GM23338 (cell line): ENCODE results near the gene KCNMB1. TPM values are rescaled to one million over a fixed set of nuclear protein-coding genes. Genes with fewer than 3 reads are reported as not detected.
A peak's percentile ranks its signal among the peaks of the same experiment; 100 is the strongest.

Experiments
- ATAC-seq: fragments of 200-7000 bp; cut with Tn5 transposase; 3 replicates; pipeline ENCODE4 v1.9.1; 2020
- DNase-seq: peaks from one replicate; pipeline ENCODE4 v3.0.0-alpha.2; 2015; ENCODE audit warnings: low spot score
- H2AFZ ChIP-seq: fragments of 200-600 bp; sonication (generic); 2 replicates; pipeline ENCODE4 v1.8.0; 2016; ENCODE audit warnings: antibody characterized with exemption, mild to moderate bottlenecking, moderate library complexity
- H3F3A ChIP-seq: fragments of 200-600 bp; sonication (generic); replicated peaks from 2 replicates; pipeline ENCODE4 v1.8.0; 2017; ENCODE audit warnings: antibody characterized with exemption, mixed run types, low read depth
- H3K27ac ChIP-seq: fragments of 200-600 bp; sonication (generic); 2 replicates; pipeline ENCODE4 v1.6.1; 2016; ENCODE audit warnings: low read depth
- H3K27me3 ChIP-seq: fragments of 200-600 bp; sonication (generic); 2 replicates; pipeline ENCODE4 v1.8.0; 2016; ENCODE audit warnings: mild to moderate bottlenecking, mixed run types, moderate library complexity; ENCODE audit not compliant: insufficient read depth
- H3K36me3 ChIP-seq: fragments of 200-600 bp; sonication (generic); 2 replicates; pipeline ENCODE4 v1.8.0; 2016; ENCODE audit warnings: mild to moderate bottlenecking; ENCODE audit not compliant: insufficient read depth
- H3K4me1 ChIP-seq: fragments of 200-600 bp; sonication (generic); 2 replicates; pipeline ENCODE4 v1.8.0; 2016; ENCODE audit warnings: mild to moderate bottlenecking, moderate library complexity; ENCODE audit not compliant: insufficient read depth
- H3K4me2 ChIP-seq: fragments of 200-600 bp; sonication (generic); 2 replicates; pipeline ENCODE4 v1.7.1; 2017; ENCODE audit warnings: mixed run types
- H3K4me3 ChIP-seq: fragments of 200-600 bp; sonication (generic); 2 replicates; pipeline ENCODE4 v1.6.1; 2016; ENCODE audit warnings: mixed run types
- H3K79me2 ChIP-seq: fragments of 200-600 bp; sonication (generic); replicated peaks from 2 replicates; pipeline ENCODE4 v1.8.0; 2017; ENCODE audit warnings: mild to moderate bottlenecking; ENCODE audit not compliant: insufficient read depth
- H3K9me2 ChIP-seq: fragments of 200-600 bp; sonication (generic); 2 replicates; pipeline ENCODE4 v1.8.0; 2017; ENCODE audit not compliant: insufficient read depth
- H4K20me1 ChIP-seq: fragments of 200-600 bp; sonication (generic); replicated peaks from 2 replicates; pipeline ENCODE4 v1.8.0; 2017; ENCODE audit warnings: mild to moderate bottlenecking; ENCODE audit not compliant: insufficient read depth
- H3K27ac Mint-ChIP-seq: 2 replicates; pipeline ENCODE4 v1.8.0; 2020; ENCODE audit warnings: inconsistent platforms, mild to moderate bottlenecking, moderate library complexity, mixed read lengths
- H3K27me3 Mint-ChIP-seq: 3 replicates; pipeline ENCODE4 v1.8.0; 2022; ENCODE audit warnings: low read depth, mild to moderate bottlenecking, moderate library complexity, mixed read lengths, inconsistent platforms; ENCODE audit not compliant: insufficient read depth, poor library complexity
- H3K36me3 Mint-ChIP-seq: 3 replicates; pipeline ENCODE4 v1.8.0; 2021; ENCODE audit warnings: low read depth, mild to moderate bottlenecking, inconsistent platforms, moderate library complexity, mixed read lengths
- H3K4me1 Mint-ChIP-seq: 3 replicates; pipeline ENCODE4 v1.8.0; 2020; ENCODE audit warnings: mild to moderate bottlenecking, inconsistent platforms, mixed read lengths
- H3K4me3 Mint-ChIP-seq: 3 replicates; pipeline ENCODE4 v1.8.0; 2021; ENCODE audit warnings: moderate library complexity, mild to moderate bottlenecking, inconsistent platforms, mixed read lengths
- H3K9me3 Mint-ChIP-seq: 3 replicates; pipeline ENCODE4 v1.8.0; 2020; ENCODE audit warnings: moderate library complexity, mild to moderate bottlenecking, inconsistent platforms, mixed read lengths
- CREB1 ChIP-seq: fragments of 250-450 bp; sonication (Bioruptor Pico); IDR thresholded peaks from 2 replicates; pipeline ENCODE4 v1.5.0; 2020; ENCODE audit warnings: low read depth, mild to moderate bottlenecking, moderate library complexity
- CTCF ChIP-seq, 2 experiments: fragments of 200-600 bp in 1 of 2; sonication (generic) in 1 of 2; conservative IDR thresholded peaks; 2 replicates each; pipeline versions ENCODE4 v1.5.1 to v1.6.1; 2016 to 2017; ENCODE audit warnings: antibody characterized with exemption in 2 of 2, low read depth in 2 of 2, mild to moderate bottlenecking in 2 of 2, moderate library complexity in 1 of 2
- ETS1 ChIP-seq: IDR thresholded peaks from 2 replicates; pipeline ENCODE4 v1.6.1; 2016; ENCODE audit warnings: antibody characterized with exemption
- EZH2 ChIP-seq: fragments of 200-600 bp; sonication (generic); IDR thresholded peaks from one replicate; pipeline ENCODE4 v1.8.0; 2017; ENCODE audit warnings: antibody characterized with exemption, mild to moderate bottlenecking, low read depth; ENCODE audit not compliant: unreplicated experiment
- EZH2phosphoT487 ChIP-seq: fragments of 200-600 bp; sonication (generic); IDR thresholded peaks from one replicate; pipeline ENCODE4 v1.8.1; 2018; ENCODE audit warnings: antibody characterized with exemption; ENCODE audit not compliant: unreplicated experiment
- JUNB ChIP-seq: IDR thresholded peaks from one replicate; pipeline ENCODE4 v1.6.1; 2016; ENCODE audit warnings: antibody characterized with exemption; ENCODE audit not compliant: unreplicated experiment
- NANOG ChIP-seq: IDR thresholded peaks from 2 replicates; pipeline ENCODE4 v1.6.1; 2016; ENCODE audit warnings: antibody characterized with exemption, borderline replicate concordance
- POLR2AphosphoS5 ChIP-seq: IDR thresholded peaks from 2 replicates; pipeline ENCODE4 v1.6.1; 2016; ENCODE audit warnings: antibody characterized with exemption, low read depth
- REST ChIP-seq: IDR thresholded peaks from one replicate; pipeline ENCODE4 v1.6.1; 2018; ENCODE audit warnings: antibody characterized with exemption; ENCODE audit not compliant: unreplicated experiment
- STAT1 ChIP-seq: IDR thresholded peaks from one replicate; pipeline ENCODE4 v1.6.1; 2016; ENCODE audit warnings: antibody characterized with exemption; ENCODE audit not compliant: unreplicated experiment
- ZNF114 ChIP-seq: fragments of 250-450 bp; sonication (Bioruptor Pico); IDR thresholded peaks from 2 replicates; pipeline ENCODE4 v1.5.0; 2020; ENCODE audit warnings: mild to moderate bottlenecking, moderate library complexity
- ZNF331 ChIP-seq: fragments of 250-450 bp; sonication (Bioruptor Pico); IDR thresholded peaks from 2 replicates; pipeline ENCODE4 v1.5.0; 2020; ENCODE audit warnings: low read depth, mild to moderate bottlenecking, moderate library complexity
- ZNF462 ChIP-seq: fragments of 250-450 bp; sonication (Bioruptor Pico); IDR thresholded peaks from 2 replicates; pipeline ENCODE4 v1.5.0; 2020; ENCODE audit warnings: mild to moderate bottlenecking, moderate library complexity
- polyA plus RNA-seq: library from polyadenylated mRNA; unstranded; fragments of >200 nt; fragmentation: Nextera tagmentation; extraction: Ambion mirVana; gene quantifications from 2 replicates; pipeline ENCODE4 v1.2.1, GENCODE V29; 2016
- total RNA-seq: library from RNA; depleted of rRNA; stranded (reverse); fragments of >200 nt; shearing (Covaris generic); gene quantifications from 2 replicates; pipeline ENCODE4 v1.2.3, GENCODE V29; 2014

Gene KCNMB1
- total and polyA plus RNA-seq, 2 experiments from 2014 or later, result 0.17 to 0.19 TPM

GRCh38 chr5:170353011-170353761 lies 36.0 kb downstream of the KCNMB1 start:
- peak; percentile 84 for ATAC-seq
- no peak overlapping the region for H3K4me3 ChIP-seq
- H3K27ac ChIP-seq, result no peak overlapping the region
- Mint-ChIP-seq H3K4me1 (peaks cover 47% of the 10 kb centered on the region), H3K9me3 (no peaks in the 10 kb centered on the region), H3K4me3 (no peak overlapping the region), H3K36me3 (no peaks in the 10 kb centered on the region), H3K27ac (no peak overlapping the region), H3K27me3 (peaks cover 10% of the 10 kb centered on the region)
- H3K27me3 ChIP-seq, result no peaks in the 10 kb centered on the region
- no peaks in the 10 kb centered on the region for H3K79me2 ChIP-seq
- peak; percentile 57 for DNase-seq
- H3K36me3 ChIP-seq, result no peaks in the 10 kb centered on the region
- no peaks in the 10 kb centered on the region for H3F3A ChIP-seq
- H3K4me1 ChIP-seq, result peaks cover 5% of the 10 kb centered on the region
- H3K4me2 ChIP-seq, result peak overlapping the region; percentile 29; the same call in 1 of the 2 replicates
- no peaks in the 10 kb centered on the region for H4K20me1 ChIP-seq
- peaks cover 6% of the 10 kb centered on the region; the same call in 1 of the 2 replicates for H3K9me2 ChIP-seq
- peak overlapping the region; percentile 21 for H2AFZ ChIP-seq
- no peak for TF ChIP-seq POLR2AphosphoS5
- TF ChIP-seq CTCF (conservative IDR thresholded peaks at IDR 0.05; ENCODE audit: low read depth in 2 of 2), result no peak
- TF ChIP-seq ETS1, result no peak
- no peak for TF ChIP-seq EZH2phosphoT487
- no peak for TF ChIP-seq NANOG
- TF ChIP-seq ZNF331 (CRISPR knock-in tag), result no peak
- no peak for TF ChIP-seq REST
- no peak for TF ChIP-seq EZH2
- TF ChIP-seq CREB1 (CRISPR knock-in tag), result no peak
- no peak for TF ChIP-seq ZNF462 (CRISPR knock-in tag)
- TF ChIP-seq STAT1, result no peak
- no peak for TF ChIP-seq JUNB
- TF ChIP-seq ZNF114 (CRISPR knock-in tag), result no peak
